NB4 (cell line): ENCODE results near the gene ME3.
A peak's percentile ranks its signal among the peaks of the same experiment; 100 is the strongest.

Source experiments
- DNase-seq: peaks from one replicate; pipeline ENCODE4 v3.0.0; 2010; ENCODE audit warnings: low read depth
- H3K4me3 ChIP-seq: one replicate; pipeline ENCODE4 v1.5.1; 2011; ENCODE audit warnings: mild to moderate bottlenecking, low read depth, low read length, moderate library complexity
- CTCF ChIP-seq: IDR thresholded peaks from one replicate; pipeline ENCODE4 v1.5.1; 2012; ENCODE audit warnings: low read depth, low read length
- MAX ChIP-seq: IDR thresholded peaks from 2 replicates; pipeline ENCODE4 v1.6.1; 2011; ENCODE audit warnings: low read depth, low read length
- MYC ChIP-seq: IDR thresholded peaks from 2 replicates; pipeline ENCODE4 v1.6.1; 2011; ENCODE audit warnings: low read depth, low read length
- POLR2A ChIP-seq: IDR thresholded peaks from 2 replicates; pipeline ENCODE4 v1.6.1; 2011; ENCODE audit warnings: mild to moderate bottlenecking; ENCODE audit not compliant: insufficient read length; ENCODE audit errors: extremely low read depth

Gene ME3

GRCh38 chr11:86706338-86707131 lies 34.1 kb upstream of the ME3 start:
- TF ChIP-seq MYC (no peak), MAX (no peak), POLR2A (no peak), CTCF (no peak)
- H3K4me3 ChIP-seq: no peak overlapping the region
- DNase-seq: no peak

- TF ChIP-seq MYC (no peak), MAX (no peak), CTCF (no peak), POLR2A (no peak)
- no peak for DNase-seq
Measured at GRCh38 chr11:86704710-86705109, 32.3 kb upstream of the ME3 start.

GRCh38 chr11:86703987-86704386 lies 31.6 kb upstream of the ME3 start:
- H3K4me3 ChIP-seq: no peak overlapping the region
- TF ChIP-seq POLR2A: no peak
- DNase-seq: peak; percentile 18

More at GRCh38 chr11:86704710-86705109, 32.3 kb upstream of the ME3 start:
- H3K4me3 ChIP-seq: no peak overlapping the region

- no peak overlapping the region for H3K4me3 ChIP-seq
- no peak for DNase-seq
- TF ChIP-seq MAX (no peak), CTCF (no peak), POLR2A (no peak), MYC (no peak)
Measured at GRCh38 chr11:86702220-86702983, 30.0 kb upstream of the ME3 start.

GRCh38 chr11:86699040-86699791 lies 26.8 kb upstream of the ME3 start:
- H3K4me3 ChIP-seq: no peak overlapping the region
- TF ChIP-seq CTCF: no peak
- TF ChIP-seq POLR2A: no peak
- no peak for TF ChIP-seq MAX
- no peak for TF ChIP-seq MYC
- DNase-seq: no peak
